HG02943 (cell line): ENCODE measurements around the gene POLR3F.
"Not testable (repeated sequence)": the region's sequence is repeated elsewhere in the genome, so short reads cannot be mapped to it uniquely, and the experiment has no call there.

Experiments
- ATAC-seq: cut with Tn5 transposase; IDR thresholded peaks from one replicate; pipeline ENCODE4 v1.9.1; 2021; ENCODE audit warnings: mild to moderate bottlenecking, low read depth, moderate library complexity; ENCODE audit not compliant: unreplicated experiment

The POLR3F gene

DNA sequence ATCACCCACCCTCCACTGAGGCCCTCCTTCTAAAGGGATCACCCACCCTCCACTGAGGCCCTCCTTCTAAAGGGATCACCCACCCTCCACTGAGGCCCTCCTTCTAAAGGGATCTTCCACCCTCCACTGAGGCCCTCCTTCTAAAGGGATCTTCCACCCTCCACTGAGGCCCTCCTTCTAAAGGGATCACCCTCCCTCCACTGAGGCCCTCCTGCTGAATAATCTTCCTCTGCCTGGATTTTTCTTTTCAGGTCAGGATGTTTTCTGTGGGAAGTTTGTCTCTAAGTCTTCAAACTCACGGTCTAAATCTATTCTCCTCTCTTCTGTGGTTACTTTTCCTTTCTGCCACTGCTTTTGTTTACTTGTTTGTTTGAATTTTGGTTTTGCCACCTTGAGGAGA is 34.5 kb downstream of the POLR3F start:
- not testable (repeated sequence) for ATAC-seq

DNA sequence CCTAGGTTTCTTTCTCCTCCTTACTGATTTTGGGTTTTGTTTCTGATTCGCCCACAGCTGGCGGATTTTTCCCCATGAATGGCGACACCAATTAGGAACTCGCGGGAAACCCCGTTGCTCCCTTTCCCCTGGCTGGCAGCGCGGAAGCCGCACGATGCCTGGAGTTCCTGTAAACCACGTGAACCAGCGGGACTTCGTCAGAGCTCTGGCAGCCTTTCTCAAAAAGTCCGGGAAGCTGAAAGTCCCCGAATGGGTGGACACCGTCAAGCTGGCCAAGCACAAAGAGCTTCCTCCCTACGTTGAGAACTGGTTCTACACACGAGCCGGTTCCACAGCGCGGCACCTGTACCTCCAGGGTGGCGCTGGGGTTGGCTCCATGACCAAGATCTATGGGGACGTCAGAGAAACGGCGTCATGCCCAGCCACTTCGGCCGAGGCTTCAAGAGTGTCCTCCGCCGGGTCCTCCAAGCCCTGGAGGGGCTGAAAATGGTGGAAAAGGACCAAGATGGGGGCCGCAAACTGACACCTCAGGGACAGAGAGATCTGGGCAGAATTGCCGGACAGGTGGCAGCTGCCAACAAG is 37.4 kb downstream of the POLR3F start:
- no peak for ATAC-seq

- ATAC-seq = no peak
Measured at GRCh38 chr20:18506744-18507143, 39.6 kb downstream of the POLR3F start.

DNA sequence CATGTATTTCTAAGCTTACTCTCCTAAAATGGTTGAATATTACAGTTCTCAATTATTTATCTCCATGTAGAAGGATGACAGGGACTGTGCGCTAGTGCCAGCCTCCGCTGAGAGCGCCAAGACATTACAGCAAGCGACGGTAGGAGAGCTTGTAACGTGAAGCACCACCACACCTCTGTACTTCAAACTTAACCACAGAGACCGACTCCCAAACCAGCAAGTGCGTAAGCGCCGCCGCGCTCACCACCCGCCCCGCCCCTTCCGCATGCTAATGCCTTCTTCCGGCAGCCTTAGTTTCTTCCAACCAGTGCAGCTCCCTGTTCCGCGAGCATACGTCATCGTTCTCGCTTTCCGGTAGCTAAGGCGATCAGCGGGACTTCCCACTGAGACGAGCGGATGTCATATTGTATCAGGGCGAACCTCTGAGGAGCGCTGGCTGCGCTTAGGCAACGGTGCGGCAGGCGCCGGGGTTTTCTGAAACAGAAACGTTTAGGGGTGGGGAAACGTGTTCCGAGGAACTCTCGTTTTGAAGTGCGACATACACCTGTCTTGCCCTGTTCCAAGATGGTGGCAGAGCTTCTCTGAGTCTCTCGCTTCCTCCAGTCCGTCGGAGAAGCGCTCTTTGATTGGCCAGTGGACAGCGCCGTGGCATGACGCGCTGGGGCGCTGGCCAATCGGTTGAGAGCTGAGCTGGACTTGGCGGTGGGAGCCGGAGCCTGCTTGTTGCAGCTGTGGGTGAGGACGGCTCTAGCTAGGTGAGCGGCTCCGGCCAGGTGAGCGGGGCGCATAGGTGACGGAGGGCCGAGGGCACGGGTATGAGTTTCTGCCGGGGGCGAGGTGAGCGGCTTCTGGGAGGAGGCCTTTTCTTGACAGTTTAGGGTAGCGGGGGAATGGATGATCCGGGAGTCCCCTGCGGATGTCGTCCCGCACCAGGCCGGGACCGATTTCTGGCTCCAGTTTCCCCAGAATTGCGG is 40.3 kb downstream of the POLR3F start, which contains the start of gene SEC23B:
Gene SEC23B, plus strand, starts transcription at position 723 of the 974 bp plus-strand sequence. CDS start 2,896 bp downstream, outside the sequence.
- peak; percentile 95 for ATAC-seq

DNA sequence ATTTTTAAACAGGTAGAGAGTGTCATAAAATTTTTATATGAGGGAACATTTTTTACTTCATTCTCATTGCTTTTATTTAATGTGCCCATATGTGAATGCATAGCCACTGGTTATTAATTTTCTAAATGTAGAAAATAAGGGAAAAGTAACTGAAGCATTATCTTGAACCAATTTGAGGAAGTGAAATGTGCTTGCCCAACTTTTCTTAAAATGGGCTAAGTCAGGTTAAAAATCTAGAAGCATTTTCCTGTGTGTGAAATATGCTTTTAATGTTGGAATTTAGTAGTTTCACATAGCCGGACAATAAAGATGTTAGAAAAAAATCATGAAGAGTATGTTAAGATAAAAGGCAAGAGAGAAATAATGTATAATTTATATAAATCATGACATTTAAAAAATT is 44.4 kb downstream of the POLR3F start:
- ATAC-seq = no peak

GRCh38 chr20:18513208-18513607 is 46.0 kb downstream of the POLR3F start:
- ATAC-seq = no peak

GRCh38 chr20:18514127-18514526 is 46.9 kb downstream of the POLR3F start:
- no peak for ATAC-seq

DNA sequence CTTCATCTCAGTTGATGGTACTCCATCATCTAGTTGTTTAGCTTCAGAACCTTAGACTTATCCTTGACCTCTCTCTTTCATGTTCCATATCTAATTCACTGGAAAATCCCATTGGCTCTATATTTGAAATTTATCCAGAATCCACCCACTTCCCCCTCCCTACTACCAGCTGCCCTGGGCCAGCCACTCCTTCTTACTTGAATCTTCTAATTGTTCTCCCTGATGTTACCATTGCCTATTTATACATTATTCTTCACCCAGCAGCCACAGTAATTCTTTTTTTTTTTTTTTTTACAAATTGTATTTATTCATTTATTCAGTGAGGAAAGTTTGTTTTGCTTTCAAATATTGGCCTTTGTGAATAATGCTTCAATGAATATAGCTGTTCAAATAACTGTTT is 48.8 kb downstream of the POLR3F start:
- ATAC-seq = no peak

DNA sequence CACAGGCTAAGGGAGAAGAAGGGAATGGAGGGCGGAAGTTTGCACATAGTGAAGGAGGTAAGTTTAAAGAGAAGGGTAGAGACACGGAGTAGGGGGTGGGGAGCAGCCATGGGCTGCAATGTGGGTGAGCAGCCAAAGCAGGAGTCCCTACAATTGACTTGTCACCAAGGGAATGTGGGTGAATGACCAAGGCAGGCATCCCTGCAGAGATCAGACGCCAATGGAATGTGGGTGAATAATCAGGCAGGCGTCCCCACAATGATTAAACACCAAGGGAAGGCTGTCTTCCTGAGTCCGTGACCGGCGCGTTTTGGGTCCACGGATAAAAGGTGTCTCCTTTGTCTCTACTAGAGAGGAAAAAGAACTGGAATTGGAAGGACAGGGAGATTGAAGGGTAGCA is 54.9 kb downstream of the POLR3F start:
- ATAC-seq = not testable (repeated sequence)

DNA sequence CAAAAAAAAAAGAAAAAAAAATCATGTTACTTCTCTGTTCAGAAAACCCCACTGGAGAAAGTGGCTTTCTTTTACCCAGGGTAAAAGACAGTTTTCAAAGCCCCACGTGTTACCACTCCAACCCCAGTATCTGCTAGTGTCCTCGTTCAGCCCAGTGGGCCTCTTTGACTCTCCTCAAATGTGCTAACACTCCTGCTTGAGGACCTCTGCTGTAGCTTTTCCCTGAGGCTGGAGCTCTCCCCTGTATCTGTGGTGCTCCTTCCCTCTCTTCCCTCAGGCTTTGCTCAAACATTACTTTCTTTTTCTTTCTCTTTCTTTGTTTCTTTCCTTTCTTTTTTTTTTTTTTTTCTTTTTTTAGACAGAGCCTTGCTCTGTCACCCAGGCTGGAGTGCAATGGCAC is 55.9 kb downstream of the POLR3F start:
- no peak for ATAC-seq

- ATAC-seq = no peak
Measured at GRCh38 chr20:18524646-18525045, 57.5 kb downstream of the POLR3F start.

GRCh38 chr20:18526761-18527160 is 59.6 kb downstream of the POLR3F start:
- ATAC-seq = not testable (repeated sequence)

DNA sequence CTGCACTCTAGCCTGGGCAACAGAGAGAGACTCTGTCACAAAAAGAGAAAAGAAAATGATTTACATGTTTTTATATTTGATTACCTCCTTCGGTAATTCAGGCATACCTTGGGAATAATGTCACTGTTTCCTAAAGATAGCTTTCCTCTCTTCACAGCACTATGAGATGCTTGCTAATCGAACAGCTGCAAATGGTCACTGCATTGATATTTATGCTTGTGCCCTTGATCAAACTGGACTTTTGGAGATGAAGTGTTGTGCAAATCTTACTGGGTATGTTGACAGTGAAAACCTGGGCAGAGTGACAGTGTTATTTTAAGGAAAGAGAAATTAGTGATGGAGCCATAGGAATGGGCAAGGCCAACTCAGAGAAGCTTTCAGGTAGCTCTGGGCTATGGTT is 60.1 kb downstream of the POLR3F start:
- no peak for ATAC-seq

DNA sequence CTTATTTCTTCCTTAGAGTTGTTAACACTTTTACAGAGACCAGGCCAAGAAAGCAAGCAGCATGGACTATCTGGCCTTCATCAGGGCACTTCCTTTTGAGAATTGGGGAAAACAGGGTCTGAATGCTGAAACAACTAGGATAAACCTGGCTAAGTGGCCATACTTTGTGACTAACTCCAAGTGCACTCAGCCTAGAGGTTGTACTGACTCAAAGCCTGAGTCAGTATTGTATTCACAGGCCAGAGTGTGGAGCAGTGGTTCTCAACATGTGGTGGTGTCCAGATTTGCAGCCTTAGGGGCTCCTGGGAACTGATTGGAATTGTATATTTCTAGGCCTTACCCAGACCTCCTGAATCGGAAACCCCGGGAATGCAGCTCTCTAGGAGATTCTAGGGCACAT is 60.6 kb downstream of the POLR3F start:
- no peak for ATAC-seq

- ATAC-seq = no peak
Measured at GRCh38 chr20:18529041-18529440, 61.9 kb downstream of the POLR3F start.

DNA sequence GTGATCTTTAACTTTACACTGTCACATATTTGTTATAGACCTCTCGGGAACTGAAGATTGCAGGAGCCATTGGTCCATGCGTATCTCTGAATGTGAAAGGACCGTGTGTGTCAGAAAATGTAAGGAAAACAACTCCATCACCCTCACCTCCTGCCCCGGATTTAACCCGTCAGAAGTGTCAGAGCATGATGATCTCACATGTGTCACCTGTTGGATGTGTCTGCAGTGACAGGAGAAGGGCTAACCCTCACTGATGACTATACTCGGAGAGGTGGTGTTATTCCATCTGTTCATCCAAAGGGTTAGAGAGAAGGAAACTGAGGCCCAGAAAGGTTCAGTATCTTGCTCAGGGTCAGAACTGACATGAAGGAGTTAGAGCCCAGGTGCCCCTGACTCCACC is 65.4 kb downstream of the POLR3F start:
- no peak for ATAC-seq

DNA sequence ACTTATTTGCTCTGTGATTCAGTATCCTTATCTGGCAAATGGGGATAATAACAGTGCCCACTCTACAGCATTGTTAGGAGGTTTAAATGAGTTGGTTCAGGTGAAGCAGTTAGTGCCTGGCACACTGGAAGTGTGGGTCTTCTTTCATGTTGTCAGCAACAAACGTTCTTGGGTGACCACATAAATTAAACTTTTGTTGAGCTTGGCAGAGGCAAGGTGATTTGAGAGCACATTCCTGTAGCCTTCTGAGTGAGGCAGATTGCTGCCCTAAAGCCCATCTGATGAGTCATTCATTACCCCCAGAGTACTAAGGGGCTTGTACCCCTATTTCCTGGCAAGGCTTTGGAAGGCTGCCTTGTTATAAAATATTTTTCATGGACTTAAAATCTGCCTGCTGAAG is 66.3 kb downstream of the POLR3F start:
- ATAC-seq = no peak

DNA sequence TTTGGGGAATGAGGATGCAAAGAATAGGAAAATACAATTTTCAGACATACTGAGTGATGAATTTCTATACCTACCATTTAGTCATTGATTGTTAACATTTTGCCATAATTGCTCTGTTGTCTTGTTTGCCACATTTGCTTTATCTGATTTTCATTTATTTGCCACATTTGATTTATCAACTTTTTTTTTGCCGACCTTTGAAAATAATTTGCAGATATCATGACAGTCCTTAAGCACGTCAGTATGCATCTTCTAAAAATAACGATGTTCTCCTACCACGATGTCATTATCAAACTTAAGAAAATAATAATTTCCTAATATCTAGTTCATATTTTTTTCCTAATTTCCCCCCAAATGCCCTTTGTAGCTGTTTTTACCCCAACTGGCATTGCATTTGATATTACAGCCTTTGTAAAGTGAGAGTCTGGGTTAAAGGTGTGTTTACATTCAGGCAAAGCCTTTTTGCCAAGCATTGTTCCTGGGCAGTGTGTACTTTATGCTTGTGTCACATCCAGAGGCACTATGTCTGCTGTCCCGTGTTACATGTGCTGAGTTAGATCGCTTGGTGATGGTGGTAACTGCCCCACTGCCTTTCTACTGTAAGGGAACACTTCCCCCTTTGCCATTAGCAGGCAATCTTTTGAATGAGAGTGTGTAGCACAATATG is 66.9 kb downstream of the POLR3F start:
- no peak for ATAC-seq
